Immature natural killer cell (primary cell): ENCODE results near the gene PRSS38. TPM values are rescaled to one million over a fixed set of nuclear protein-coding genes. Genes with fewer than 3 reads are reported as not detected.
A peak's percentile ranks its signal among the peaks of the same experiment; 100 is the strongest.

Experiments used
- DNase-seq, 3 donors: peaks; one replicate each; pipeline ENCODE4 v3.0.0; 2022; ENCODE audit warnings: mixed read lengths in 1 of 3
- H3K27ac Mint-ChIP-seq, 6 donors: one replicate each; pipeline ENCODE4 v1.8.0; 2020; ENCODE audit warnings: mixed read lengths in 6 of 6, mild to moderate bottlenecking in 5 of 6, inconsistent platforms in 4 of 6, moderate library complexity in 3 of 6
- H3K27me3 Mint-ChIP-seq, 3 donors: one replicate each; pipeline ENCODE4 v1.8.0; 2020 to 2021; ENCODE audit warnings: low read depth in 3 of 3, mild to moderate bottlenecking in 3 of 3, mixed read lengths in 3 of 3, moderate library complexity in 3 of 3, inconsistent platforms in 1 of 3
- H3K36me3 Mint-ChIP-seq, 3 donors: one replicate each; pipeline ENCODE4 v1.8.0; 2020; ENCODE audit warnings: mixed read lengths in 3 of 3, inconsistent platforms in 2 of 3, mild to moderate bottlenecking in 2 of 3
- H3K4me1 Mint-ChIP-seq, 2 donors: one replicate each; pipeline ENCODE4 v1.8.0; 2020; ENCODE audit warnings: inconsistent platforms in 2 of 2, mild to moderate bottlenecking in 2 of 2, mixed read lengths in 2 of 2, moderate library complexity in 1 of 2
- H3K4me3 Mint-ChIP-seq, 5 donors: one replicate each; pipeline ENCODE4 v1.8.0; 2020; ENCODE audit warnings: mild to moderate bottlenecking in 5 of 5, mixed read lengths in 5 of 5, inconsistent platforms in 3 of 5, moderate library complexity in 3 of 5
- H3K9me3 Mint-ChIP-seq, 6 donors: one replicate each; pipeline ENCODE4 v1.8.0; 2020; ENCODE audit warnings: mild to moderate bottlenecking in 6 of 6, mixed read lengths in 6 of 6, inconsistent platforms in 4 of 6, moderate library complexity in 3 of 6
- polyA plus RNA-seq, 3 donors: library from polyadenylated mRNA; unstranded; fragments of 300-500 nt; fragmentation: Illumina TruSeq; gene quantifications; one replicate each; pipeline ENCODE4 v1.2.3, GENCODE V29; 2021

PRSS38 gene
- polyA plus RNA-seq, 3 donors from 2014 or later: not detected

- H3K9me3 Mint-ChIP-seq: peaks cover 0 to 3% (median 0%) of the 10 kb centered on the region in 6 donors
- peak overlapping the region in 1 of 5 donors; percentile 71 for H3K4me3 Mint-ChIP-seq
- peaks cover 17 to 34% (median 31%) of the 10 kb centered on the region in 3 donors for H3K36me3 Mint-ChIP-seq
- peaks cover 46 to 58% of the 10 kb centered on the region in 2 donors for H3K4me1 Mint-ChIP-seq
- no peak for DNase-seq
- H3K27ac Mint-ChIP-seq: peak overlapping the region in 2 of 6 donors; percentile 78
- peaks cover 7 to 14% (median 12%) of the 10 kb centered on the region in 3 donors for H3K27me3 Mint-ChIP-seq
These were observed 41.9 kb upstream of the PRSS38 start for GRCh38 chr1:227773558-227773957.

- peaks cover 7 to 14% (median 12%) of the 10 kb centered on the region in 3 donors for H3K27me3 Mint-ChIP-seq
- peak overlapping the region; percentile 2 to 92 (median 78) for H3K27ac Mint-ChIP-seq
- peak overlapping the region; percentile 48 to 82 (median 71) for H3K4me3 Mint-ChIP-seq
- H3K4me1 Mint-ChIP-seq: peaks cover 45 to 54% of the 10 kb centered on the region in 2 donors
- peaks cover 12 to 28% (median 26%) of the 10 kb centered on the region in 3 donors for H3K36me3 Mint-ChIP-seq
- peaks cover 0 to 3% (median 0%) of the 10 kb centered on the region in 6 donors for H3K9me3 Mint-ChIP-seq
- peak; percentile 77 to 83 (median 83) for DNase-seq
These were observed 41.3 kb upstream of the PRSS38 start for GRCh38 chr1:227774051-227774731.

DNA sequence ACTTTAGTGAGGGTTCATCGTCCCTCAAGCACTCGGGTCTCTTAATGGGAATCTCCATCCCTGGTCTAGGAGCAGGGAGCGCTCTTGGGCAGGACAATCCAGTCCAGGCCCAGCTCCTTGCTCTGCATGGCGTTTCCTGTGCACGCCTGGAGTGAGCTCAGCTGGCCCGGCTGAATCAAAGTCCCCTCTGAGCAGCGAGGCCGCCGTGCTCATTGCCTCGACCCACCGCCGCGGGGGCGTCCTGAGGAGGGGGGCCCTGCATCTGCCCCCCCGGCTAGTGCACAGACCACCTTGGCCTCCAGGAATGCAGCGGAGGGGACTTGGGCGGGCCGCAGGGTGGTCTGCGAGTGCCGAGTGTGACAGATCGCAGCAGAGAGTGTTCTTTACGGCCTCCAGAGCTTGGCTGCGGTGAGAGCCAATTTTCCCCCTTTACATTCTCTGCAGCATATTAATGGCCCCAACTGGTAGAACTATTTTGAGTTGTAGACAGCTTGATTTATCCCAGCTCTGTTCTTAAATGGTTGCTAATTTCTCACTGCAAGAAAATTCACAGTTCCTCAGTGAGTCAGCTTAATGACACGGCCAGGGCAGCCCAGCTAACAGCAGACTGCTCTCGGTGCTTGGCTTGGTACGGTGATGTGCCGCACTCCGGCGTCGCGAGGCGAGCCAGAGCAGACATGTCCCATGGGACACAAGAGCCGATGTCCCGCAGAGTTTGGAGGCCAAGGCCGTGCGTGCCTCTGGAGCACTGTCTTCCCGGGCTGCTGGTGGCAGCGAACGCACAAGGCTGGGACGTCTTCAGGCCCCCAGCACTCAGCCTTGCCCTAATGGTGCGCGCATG, 40.4 kb upstream of the PRSS38 start:
- Mint-ChIP-seq H3K36me3 (peaks cover 12 to 29% (median 27%) of the 10 kb centered on the region in 3 donors), H3K4me1 (peaks cover 45 to 54% of the 10 kb centered on the region in 2 donors), H3K9me3 (peaks cover 0 to 3% (median 0%) of the 10 kb centered on the region in 6 donors), H3K27me3 (peaks cover 7 to 14% (median 12%) of the 10 kb centered on the region in 3 donors), H3K4me3 (peak overlapping the region in 4 of 5 donors; percentile 48 to 82 (median 73)), H3K27ac (peak overlapping the region in 5 of 6 donors; percentile 74 to 92 (median 78))
- DNase-seq: no peak

GRCh38 chr1:227775841-227776240, 39.6 kb upstream of the PRSS38 start:
- peak overlapping the region; percentile 36 to 85 (median 74) for H3K4me3 Mint-ChIP-seq
- H3K27me3 Mint-ChIP-seq: peaks cover 7 to 14% (median 12%) of the 10 kb centered on the region in 3 donors
- DNase-seq: no peak
- peaks cover 45 to 54% of the 10 kb centered on the region in 2 donors for H3K4me1 Mint-ChIP-seq
- peak overlapping the region in 3 of 6 donors; percentile 56 to 63 (median 63) for H3K27ac Mint-ChIP-seq
- peaks cover 8 to 23% (median 22%) of the 10 kb centered on the region in 3 donors for H3K36me3 Mint-ChIP-seq
- peaks cover 0 to 3% (median 0%) of the 10 kb centered on the region in 6 donors for H3K9me3 Mint-ChIP-seq

GRCh38 chr1:227776331-227776771, 39.1 kb upstream of the PRSS38 start:
- H3K27me3 Mint-ChIP-seq: peaks cover 7 to 14% (median 12%) of the 10 kb centered on the region in 3 donors

DNA sequence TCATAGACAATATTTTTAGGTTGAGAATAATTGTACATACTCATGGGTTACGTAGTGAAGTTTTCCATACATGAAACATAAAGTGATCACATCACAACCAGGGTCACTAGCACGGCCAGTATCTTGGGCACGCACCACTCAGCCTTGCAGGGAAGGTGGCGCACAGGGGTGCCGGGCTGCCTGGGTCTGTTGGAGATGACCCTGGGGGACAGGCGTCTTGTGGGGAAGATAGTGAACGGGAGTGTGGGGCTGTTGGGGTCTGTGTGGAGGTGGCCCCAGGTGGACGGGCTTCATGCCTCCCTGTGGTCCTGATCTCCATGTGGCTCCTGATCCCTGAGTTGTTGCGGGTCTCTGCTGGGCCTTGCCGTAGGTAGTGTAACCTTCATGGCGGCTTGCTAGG, 38.3 kb upstream of the PRSS38 start:
- peaks cover 0 to 3% (median 0%) of the 10 kb centered on the region in 6 donors for H3K9me3 Mint-ChIP-seq
- H3K27me3 Mint-ChIP-seq: peaks cover 5 to 14% (median 12%) of the 10 kb centered on the region in 3 donors
- no peak overlapping the region for H3K27ac Mint-ChIP-seq
- H3K4me3 Mint-ChIP-seq: peak overlapping the region in 1 of 5 donors; percentile 18
- peaks cover 45 to 54% of the 10 kb centered on the region in 2 donors for H3K4me1 Mint-ChIP-seq
- no peak for DNase-seq
- H3K36me3 Mint-ChIP-seq: peaks cover 8 to 20% (median 18%) of the 10 kb centered on the region in 3 donors

More at GRCh38 chr1:227776331-227776771, 39.1 kb upstream of the PRSS38 start:
- peak; percentile 48 to 54 (median 52) for DNase-seq
- H3K9me3 Mint-ChIP-seq: peaks cover 0 to 3% (median 0%) of the 10 kb centered on the region in 6 donors
- H3K27ac Mint-ChIP-seq: peak overlapping the region in 4 of 6 donors; percentile 56 to 69 (median 63)
- H3K4me1 Mint-ChIP-seq: peaks cover 45 to 54% of the 10 kb centered on the region in 2 donors
- peak overlapping the region; percentile 36 to 85 (median 74) for H3K4me3 Mint-ChIP-seq
- H3K36me3 Mint-ChIP-seq: peaks cover 8 to 22% (median 18%) of the 10 kb centered on the region in 3 donors

- DNase-seq: no peak
These were observed 37.8 kb upstream of the PRSS38 start for GRCh38 chr1:227777646-227778045.

GRCh38 chr1:227778401-227778947, 37.0 kb upstream of the PRSS38 start:
- DNase-seq: no peak
- Mint-ChIP-seq H3K4me1 (peaks cover 40 to 46% of the 10 kb centered on the region in 2 donors), H3K27me3 (peaks cover 5 to 12% (median 8%) of the 10 kb centered on the region in 3 donors), H3K27ac (no peak overlapping the region), H3K9me3 (peaks cover 0 to 3% (median 0%) of the 10 kb centered on the region in 6 donors), H3K36me3 (peaks cover 4 to 25% (median 24%) of the 10 kb centered on the region in 3 donors), H3K4me3 (no peak overlapping the region)

More at GRCh38 chr1:227777646-227778045, 37.8 kb upstream of the PRSS38 start:
- peaks cover 5 to 12% (median 10%) of the 10 kb centered on the region in 3 donors for H3K27me3 Mint-ChIP-seq
- no peak overlapping the region for H3K4me3 Mint-ChIP-seq
- no peak overlapping the region for H3K27ac Mint-ChIP-seq
- peaks cover 43 to 50% of the 10 kb centered on the region in 2 donors for H3K4me1 Mint-ChIP-seq
- H3K36me3 Mint-ChIP-seq: peaks cover 4 to 18% (median 18%) of the 10 kb centered on the region in 3 donors
- peaks cover 0 to 3% (median 0%) of the 10 kb centered on the region in 6 donors for H3K9me3 Mint-ChIP-seq

DNA sequence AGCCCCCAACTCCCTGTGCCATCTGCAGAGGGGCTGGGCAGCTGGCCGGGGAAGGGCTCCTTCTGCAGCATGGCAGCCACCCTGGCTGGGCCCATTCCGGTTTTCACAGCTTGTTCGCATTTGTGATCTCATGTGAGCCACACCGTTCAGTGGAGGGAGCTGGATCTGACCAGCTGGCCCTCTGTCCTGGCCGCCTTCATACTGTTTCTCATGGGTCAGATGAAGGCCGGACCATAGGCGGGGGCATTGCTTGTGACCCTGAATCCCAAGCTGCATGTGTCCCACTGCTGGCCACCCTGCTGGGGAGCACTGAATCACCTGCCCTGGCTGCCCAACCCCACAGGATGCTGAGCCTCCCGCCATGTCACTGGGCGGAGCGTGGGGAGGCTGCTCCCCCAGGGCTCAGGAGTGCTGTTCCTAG, 36.4 kb upstream of the PRSS38 start:
- DNase-seq: no peak
- peaks cover 0 to 1% (median 0%) of the 10 kb centered on the region in 6 donors for H3K9me3 Mint-ChIP-seq
- H3K36me3 Mint-ChIP-seq: peaks cover under 1 to 23% (median 20%) of the 10 kb centered on the region in 3 donors
- peaks cover 34 to 40% of the 10 kb centered on the region in 2 donors for H3K4me1 Mint-ChIP-seq
- H3K27ac Mint-ChIP-seq: no peak overlapping the region
- H3K4me3 Mint-ChIP-seq: no peak overlapping the region
- H3K27me3 Mint-ChIP-seq: peaks cover 5 to 9% (median 6%) of the 10 kb centered on the region in 3 donors

- Mint-ChIP-seq H3K9me3 (no peaks in the 10 kb centered on the region), H3K27ac (no peak overlapping the region), H3K4me3 (no peak overlapping the region), H3K27me3 (peaks cover 0 to 3% (median 0%) of the 10 kb centered on the region in 3 donors), H3K36me3 (peaks cover 0 to 28% (median 22%) of the 10 kb centered on the region in 3 donors), H3K4me1 (peaks cover 28 to 34% of the 10 kb centered on the region in 2 donors)
- DNase-seq: no peak
These were observed 35.8 kb upstream of the PRSS38 start for GRCh38 chr1:227779685-227780084.

DNA sequence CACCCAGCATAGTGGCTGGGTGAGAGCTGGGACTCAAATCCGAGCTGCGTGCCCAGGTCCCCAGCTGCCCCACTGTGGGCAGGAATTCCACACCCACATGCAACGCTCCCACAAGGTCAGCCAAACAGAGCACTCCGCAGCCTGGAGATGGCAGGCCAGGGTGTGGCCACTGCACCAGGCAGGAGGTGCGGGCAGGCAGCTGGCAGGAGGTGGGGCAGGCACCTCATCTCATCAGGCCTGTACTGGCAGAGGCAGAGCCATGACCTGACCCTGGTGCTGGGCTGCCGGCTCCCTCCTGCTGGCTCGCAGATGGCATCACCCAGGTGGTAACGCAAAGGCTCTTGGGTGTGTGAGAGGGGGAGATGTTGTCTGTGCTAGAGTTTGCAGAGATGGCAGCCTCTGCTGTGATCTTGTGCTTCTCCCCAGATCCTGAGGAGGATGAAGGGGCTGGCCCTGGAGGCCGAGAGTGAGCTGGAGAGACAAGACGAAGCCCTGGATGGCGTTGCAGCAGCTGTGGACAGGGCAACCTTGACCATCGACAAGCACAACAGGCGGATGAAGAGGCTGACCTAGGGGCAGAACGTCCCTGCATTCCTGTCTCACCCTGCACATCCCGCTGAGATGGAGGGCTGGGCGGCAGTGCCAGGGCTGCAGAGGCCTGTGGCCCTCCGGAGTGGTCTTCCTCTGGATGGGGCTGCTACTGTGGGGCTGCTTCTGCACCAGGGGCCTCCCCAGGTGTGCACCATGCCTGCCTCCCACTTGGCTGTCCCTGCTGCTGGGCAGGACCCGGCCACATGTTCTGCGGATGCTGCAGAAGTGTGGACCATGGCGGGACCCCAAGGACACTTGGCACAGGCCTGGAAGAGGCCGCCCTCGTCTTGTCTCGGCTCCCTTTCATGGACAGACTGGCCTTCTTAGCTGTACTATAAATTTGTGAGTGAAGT, 35.1 kb upstream of the PRSS38 start:
- Mint-ChIP-seq H3K4me1 (peaks cover 21 to 27% of the 10 kb centered on the region in 2 donors), H3K36me3 (peaks cover 0 to 28% (median 22%) of the 10 kb centered on the region in 3 donors), H3K4me3 (no peak overlapping the region), H3K27me3 (peaks cover 0 to 2% (median 2%) of the 10 kb centered on the region in 3 donors), H3K27ac (no peak overlapping the region), H3K9me3 (no peaks in the 10 kb centered on the region)
- no peak for DNase-seq

DNA sequence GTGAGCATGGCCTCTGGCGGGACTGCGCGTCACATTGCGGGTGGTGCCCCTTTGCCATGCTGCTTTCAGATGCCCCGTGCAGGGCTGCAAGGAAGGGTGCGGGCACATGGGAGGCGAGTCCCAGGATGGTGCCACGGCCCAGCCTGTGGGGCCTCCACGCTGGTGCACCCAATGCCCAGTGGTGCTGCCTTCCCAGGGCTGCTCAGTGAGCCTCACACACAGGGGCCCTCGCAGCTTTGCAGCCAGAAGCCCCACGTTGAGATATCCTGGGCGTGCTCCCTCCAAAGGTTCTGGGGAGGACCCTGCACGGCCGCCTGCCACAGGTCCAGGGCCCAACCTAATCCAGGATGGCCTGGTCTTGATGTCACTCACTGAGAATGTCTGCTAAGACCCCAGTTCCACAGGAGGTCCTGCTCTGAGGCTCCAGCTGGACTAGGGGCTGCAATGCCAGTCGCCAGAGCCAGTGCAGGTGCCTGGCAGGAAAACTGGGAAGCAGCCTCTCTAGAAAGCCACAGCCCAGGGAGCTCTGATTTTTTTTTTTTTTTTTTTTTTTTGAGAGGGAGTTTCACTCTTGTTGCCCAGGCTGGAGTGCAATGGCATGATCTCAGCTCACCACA, 34.1 kb upstream of the PRSS38 start:
- peaks cover 0 to 28% (median 22%) of the 10 kb centered on the region in 3 donors for H3K36me3 Mint-ChIP-seq
- H3K27ac Mint-ChIP-seq: no peak overlapping the region
- no peaks in the 10 kb centered on the region for H3K9me3 Mint-ChIP-seq
- no peak for DNase-seq
- H3K4me1 Mint-ChIP-seq: peaks cover 10 to 16% of the 10 kb centered on the region in 2 donors
- peaks cover 0 to 7% (median 2%) of the 10 kb centered on the region in 3 donors for H3K27me3 Mint-ChIP-seq
- H3K4me3 Mint-ChIP-seq: no peak overlapping the region
